Stimulated activated CD4-positive, alpha-beta T cell treated with anti-CD3 and anti-CD28 coated beads, Interleukin-1b, Interleukin-23, amount 100 ng/mL, for 1 hour (primary cell): ENCODE measurements around the gene FLVCR2.

Source experiments
- DNase-seq, 2 donors: peaks; one replicate each; pipeline ENCODE4 v3.0.0-alpha.2; 2020; ENCODE audit warnings: low read depth in 2 of 2

Gene FLVCR2

DNA sequence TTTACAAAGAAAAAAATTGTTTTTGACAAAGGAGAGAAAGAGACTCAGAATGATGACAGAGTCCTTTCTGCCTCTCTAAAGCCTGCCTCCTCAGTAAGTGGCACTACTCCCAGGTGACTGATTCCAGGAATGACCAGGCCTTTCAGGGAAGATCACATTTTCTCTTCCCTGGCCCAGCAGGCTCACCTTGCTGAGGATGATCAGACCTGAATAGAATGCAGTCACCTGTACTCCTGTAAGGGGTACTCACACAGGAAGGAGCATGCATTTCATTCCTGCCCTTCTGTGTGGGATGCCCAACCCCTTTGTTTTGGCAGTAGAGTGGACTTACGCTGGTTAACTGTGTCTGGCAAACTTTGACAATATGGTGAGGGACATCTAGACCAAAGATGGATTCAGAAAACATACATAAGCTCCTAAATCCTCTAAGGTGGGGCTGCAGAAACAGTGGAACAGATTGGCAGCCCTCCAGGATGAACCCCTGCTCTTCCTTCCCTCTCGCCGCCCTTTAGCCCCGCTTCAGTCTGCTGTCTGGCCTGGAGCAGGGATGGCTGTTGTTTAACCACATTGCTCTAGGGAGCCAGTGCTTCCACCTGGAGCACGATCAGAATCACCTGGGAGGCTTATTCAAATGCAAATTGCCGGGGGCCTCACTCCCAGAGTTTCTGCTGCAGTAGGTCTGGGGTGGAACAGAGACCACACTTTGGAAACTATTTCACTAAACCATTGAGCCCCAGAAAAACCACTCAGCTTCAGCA is 52.5 kb downstream of the FLVCR2 start:
- DNase-seq: no peak

- no peak for DNase-seq
Measured at GRCh38 chr14:75631453-75631831, 53.0 kb downstream of the FLVCR2 start.

- no peak for DNase-seq
Measured at GRCh38 chr14:75634848-75635247, 56.4 kb downstream of the FLVCR2 start.

DNA sequence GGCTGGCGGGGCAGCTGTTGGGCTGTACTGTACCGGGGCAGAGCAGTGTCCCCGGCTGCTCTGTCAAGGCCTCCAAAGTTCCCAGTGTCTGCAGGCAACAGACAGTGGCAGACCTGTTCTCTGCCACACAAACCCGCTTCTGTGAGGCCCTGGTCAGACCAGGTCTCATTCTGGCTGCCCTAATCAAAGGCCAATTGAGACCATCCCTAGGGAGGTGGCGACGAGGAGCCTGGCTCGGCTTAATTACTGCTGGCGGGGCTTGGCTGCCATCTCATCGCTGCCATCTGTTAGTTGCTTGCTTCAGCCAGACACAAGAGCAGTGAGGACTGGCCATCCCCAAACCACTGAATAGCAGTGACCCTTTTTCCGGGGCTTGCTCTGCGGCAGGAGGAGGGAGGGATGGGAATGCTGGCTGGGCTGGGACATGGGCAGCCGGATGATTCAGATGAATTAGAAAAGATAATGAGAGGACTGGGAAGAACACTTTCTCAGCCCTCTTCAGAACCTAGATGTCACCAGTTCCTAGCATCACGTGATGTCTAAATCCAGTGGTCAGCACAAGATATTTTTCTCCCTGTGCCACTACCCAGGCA is 57.8 kb downstream of the FLVCR2 start:
- DNase-seq: no peak

DNA sequence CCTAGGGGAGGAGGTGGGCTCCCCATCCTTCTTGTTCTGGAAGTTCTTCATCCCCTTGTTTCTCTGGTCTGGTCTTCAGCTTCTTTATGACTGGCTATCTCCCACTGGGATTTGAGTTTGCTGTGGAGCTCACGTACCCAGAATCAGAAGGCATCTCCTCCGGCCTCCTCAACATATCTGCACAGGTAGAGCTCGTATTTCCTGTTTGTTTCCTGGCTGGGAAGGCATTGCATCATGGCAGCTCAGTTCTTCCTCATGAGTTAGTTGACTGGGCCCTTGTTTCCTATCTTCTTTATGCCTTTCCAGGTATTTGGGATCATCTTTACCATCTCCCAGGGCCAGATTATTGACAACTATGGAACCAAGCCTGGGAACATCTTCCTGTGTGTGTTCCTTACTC is 62.5 kb downstream of the FLVCR2 start:
- no peak for DNase-seq

GRCh38 chr14:75643985-75644384 is 65.6 kb downstream of the FLVCR2 start:
- no peak for DNase-seq

DNA sequence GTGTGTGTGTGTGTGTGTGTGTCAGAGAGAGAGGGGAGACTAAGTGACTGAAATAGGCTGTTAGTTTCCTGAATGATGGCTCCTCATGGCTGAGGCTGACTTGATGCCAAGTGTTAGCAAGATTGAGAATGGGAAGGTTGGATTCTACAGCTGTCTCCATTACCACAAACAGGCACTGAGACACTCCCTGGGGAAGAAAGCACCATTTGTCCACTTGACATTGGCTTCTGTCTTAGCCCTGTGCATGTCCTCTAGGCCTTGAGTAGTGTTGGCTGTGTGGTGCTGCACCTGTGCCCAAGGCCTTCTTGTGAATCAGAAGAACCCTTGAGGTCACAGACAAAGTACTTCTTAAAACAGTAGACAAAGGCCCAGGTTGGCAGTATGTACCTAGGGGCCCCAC is 66.6 kb downstream of the FLVCR2 start:
- no peak for DNase-seq

- DNase-seq: no peak
Measured at GRCh38 chr14:75646762-75647161, 68.3 kb downstream of the FLVCR2 start.

GRCh38 chr14:75647640-75648039 is 69.2 kb downstream of the FLVCR2 start:
- DNase-seq: no peak

DNA sequence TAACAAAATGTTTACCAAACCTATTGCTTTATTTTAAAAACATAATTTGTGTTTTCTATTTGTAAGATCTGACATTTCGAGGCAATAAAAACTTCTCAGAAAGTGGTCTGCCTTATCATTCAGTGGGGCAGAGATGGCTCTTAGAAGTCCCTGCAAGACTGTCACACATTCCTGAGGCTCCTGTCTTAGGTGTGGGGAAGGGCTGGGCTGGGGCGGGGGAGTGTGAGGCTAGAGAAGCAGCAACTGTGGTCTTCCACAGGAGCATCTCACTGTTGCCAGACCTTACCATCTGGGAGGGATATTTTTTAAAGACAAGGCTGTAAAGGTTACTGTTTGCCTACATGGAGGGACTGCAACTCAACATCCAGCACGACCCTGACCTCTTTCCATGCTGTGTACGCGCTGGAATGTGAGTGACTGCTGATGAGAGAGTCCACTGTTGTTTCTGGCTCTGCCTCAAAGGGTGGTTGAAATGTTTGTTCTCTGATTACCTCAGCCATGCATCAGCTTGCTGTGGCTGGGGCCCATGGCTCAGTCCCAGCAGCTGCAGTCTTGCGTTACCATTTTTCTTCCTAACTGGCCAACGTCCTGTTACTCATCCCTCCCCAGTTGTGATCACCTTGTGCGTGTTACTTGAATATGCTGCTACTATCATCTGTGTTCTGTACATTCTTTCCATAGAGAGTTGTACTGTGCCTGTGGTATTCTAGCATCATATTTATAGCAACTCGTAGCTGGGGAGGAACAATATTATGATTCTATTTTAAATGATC is 69.8 kb downstream of the FLVCR2 start:
- no peak for DNase-seq

GRCh38 chr14:75649337-75649736 is 70.9 kb downstream of the FLVCR2 start:
- DNase-seq: no peak

DNA sequence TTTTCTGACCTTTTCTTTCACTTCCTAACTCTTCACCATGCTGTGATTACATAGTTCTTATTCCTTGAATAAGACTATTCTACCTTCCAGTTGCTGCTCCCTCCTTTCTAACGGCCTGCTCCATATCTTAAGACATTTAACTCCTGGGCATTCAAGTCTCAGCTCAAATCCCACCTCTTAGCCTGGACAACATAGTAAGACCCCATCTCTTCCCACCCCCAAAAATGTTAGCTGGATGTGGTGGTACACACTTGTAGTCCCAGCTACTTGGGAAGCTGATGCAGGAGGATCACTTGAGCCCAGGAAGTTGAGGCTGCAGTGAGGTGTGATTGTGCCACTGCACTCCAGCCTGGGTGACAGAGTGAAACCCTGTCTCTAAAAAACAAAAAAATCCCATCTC is 71.4 kb downstream of the FLVCR2 start:
- DNase-seq: no peak

- DNase-seq: no peak
Measured at GRCh38 chr14:75650253-75651058, 72.0 kb downstream of the FLVCR2 start.

DNA sequence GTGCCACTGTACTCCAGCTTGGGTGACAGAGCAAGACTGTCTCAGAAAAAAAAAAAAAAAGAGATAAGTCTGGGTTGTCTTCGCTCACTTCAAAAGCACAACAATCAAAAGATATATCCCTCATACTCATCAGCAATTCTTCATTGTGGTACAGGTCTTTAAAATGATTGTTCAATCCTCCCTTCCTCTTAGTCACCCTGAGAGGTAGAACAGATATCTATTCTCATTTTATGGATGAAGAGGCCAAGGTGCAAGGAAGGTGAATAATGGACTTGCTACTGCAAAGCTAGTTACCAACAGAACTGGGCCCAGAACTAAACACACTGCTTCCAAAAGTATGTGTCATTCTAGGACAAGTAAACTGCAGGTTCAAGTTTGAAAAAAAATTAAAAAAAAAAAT is 75.1 kb downstream of the FLVCR2 start:
- no peak for DNase-seq

DNA sequence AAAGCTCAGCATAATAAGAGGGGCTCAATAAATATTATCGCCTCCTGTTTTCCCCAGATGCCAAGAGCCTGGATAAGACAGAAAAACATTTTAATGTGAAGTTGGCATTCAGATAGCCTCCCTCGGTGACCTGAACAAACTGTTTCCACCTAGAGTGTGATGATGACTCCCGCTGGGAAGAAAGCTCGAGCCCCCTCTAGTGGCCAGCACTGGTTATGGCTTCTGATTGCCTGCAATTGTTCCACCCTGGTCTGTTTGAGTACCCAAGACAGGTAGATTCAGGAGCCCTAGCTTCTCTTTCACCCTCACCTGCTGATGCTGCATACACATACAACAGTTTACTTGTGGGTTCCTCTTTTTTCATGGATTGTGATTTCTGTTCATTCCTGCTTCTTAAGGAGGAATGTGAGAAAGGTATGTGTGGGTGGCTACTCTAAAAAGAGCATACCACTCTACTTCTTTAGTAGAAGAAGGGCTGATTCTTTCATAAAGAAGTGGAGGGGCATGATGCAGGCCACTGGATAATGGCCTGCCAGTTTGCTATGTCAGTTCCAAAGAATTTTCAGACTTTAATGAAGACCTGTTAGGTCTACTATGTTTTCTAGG is 75.8 kb downstream of the FLVCR2 start:
- DNase-seq: peak; percentile 65 to 78

DNA sequence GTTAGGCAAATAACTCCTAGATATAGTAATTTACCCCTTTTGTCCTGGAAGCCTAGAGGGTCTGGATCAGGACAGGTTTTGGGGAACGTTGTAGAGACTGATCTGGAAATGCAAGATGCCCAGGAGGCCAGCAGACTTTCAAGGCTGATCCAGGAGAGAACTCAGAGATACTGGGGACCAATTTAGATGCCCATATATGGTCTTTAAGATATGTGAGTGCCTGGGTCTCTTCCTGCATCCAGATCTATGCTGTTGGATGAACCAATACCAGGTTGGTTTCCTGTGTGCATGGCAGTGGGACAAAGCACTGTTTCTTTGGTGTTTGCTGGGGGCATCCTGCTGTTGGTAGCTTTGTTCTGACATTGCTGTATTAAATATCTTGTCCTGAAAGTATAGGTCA is 76.8 kb downstream of the FLVCR2 start:
- DNase-seq: no peak

DNA sequence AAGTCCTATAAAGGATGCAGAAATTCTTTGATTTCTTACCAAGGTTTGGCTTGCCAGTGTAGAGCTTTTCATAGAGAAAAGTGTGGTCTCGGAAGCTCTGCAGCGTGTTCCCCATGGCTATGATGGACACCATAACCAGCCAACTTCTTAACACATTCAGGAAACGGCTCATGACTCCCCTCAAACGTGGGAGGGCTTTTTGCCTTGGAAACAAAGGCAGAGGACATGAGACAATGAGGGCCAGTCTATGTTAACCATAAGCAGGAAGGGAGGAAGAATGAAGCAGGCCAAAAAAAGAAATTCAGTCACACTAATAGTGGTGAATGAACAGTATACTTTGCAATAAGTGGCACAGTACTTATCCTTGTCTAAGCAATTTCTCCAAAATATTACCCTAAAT is 78.9 kb downstream of the FLVCR2 start:
- no peak for DNase-seq

- DNase-seq: no peak
Measured at GRCh38 chr14:75658957-75659356, 80.5 kb downstream of the FLVCR2 start.

DNA sequence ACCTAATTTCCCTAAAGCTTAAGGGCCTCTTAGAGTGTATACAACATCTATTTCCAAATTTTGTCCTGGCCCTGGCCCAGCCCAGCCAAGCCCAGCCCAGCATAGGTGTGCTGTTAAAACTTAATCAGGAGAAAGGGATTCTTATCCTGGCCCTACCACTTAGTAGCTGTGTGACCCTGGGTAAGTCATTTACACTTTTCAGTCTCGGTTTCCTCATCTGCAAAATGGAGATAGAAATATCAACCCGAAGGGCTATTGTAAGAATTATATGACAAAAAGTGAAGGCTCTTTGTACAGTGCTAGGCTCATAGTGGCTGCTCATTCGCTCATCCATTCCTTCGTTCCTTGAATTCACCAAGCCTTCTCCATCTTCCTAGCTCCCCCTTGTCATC is 81.8 kb downstream of the FLVCR2 start:
- no peak for DNase-seq

- peak; percentile 85 to 91 for DNase-seq
Measured at GRCh38 chr14:75660630-75661498, 82.4 kb downstream of the FLVCR2 start, which contains the start of the genes ERG28 and TTLL5. TSS of gene ERG28 (minus strand) at chr14:75660876. CDS start at chr14:75657502, 3,374 bp downstream. TSS of gene TTLL5 (plus strand) at chr14:75661246. CDS start at chr14:75663150, 1,904 bp downstream.

- no peak for DNase-seq
Measured at GRCh38 chr14:75661499-75661814, 83.0 kb downstream of the FLVCR2 start.
